ENCODE measurements around the gene MTARC2.

- no peak for TF ChIP-seq POLR2AphosphoS5 (IDR thresholded peaks at IDR 0.05; ENCODE audit: low read depth, low read length)
- TF ChIP-seq POLR2A (IDR thresholded peaks at IDR 0.05; ENCODE audit: low read depth, low read length): no peak
Measured at GRCh38 chr1:220751111-220751510, 3.0 kb downstream of the MTARC2 start.
